Hematopoietic multipotent progenitor cell treated with erythropoietin and hydrocortisone succinate and interleukin-3 and kit ligand, for 15 days (in vitro differentiated cells): ENCODE data around the gene MEX3A.
A peak's percentile ranks its signal among the peaks of the same experiment; 100 is the strongest.

Source experiments
- DNase-seq: peaks from one replicate; pipeline ENCODE4 v3.0.0-alpha.2; 2015; ENCODE audit warnings: low spot score

The MEX3A gene

DNA sequence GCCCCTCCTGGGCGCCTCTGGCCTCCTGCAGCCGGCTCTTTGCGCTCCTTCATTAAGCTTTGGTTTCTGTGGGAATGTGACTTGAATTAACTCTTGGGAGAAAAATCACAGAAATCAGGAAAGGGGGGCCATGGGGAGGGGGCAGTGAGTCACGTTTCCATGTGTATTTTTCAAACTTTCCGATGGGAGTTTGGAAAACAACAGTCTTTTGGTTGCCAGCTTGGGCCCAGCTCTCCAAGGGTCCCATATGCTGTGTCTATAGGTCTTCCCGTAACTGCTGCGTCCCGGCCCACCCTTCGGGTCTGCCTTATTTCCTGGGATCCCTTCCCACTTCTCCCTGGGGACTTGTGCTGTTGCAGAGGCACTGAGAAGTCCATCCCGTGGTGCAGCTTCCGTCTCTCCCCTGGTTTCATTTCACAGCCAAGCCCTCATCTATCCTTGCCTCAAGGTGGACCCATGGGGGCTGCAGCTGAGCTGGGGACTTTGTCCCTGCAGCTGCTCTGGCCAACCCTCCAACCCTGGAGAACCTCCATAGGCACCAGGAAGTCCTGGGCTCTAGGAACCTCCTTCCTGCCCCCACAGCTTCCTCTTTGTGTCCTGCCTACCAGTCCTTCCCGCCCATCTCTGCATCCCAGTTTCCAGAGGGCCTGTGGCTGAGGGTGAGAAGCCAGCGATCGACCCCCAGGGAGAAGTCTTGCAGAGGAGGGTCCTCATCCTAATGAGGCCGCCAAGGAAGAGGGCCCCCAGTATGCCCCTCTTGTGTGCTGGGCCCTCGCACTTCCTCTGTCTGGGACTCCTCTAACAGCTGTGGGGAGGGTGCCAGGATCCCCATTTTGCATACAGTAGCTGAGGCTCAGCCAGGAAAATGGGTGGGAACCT lies 20.6 kb upstream of the MEX3A start:
- no peak for DNase-seq

DNA sequence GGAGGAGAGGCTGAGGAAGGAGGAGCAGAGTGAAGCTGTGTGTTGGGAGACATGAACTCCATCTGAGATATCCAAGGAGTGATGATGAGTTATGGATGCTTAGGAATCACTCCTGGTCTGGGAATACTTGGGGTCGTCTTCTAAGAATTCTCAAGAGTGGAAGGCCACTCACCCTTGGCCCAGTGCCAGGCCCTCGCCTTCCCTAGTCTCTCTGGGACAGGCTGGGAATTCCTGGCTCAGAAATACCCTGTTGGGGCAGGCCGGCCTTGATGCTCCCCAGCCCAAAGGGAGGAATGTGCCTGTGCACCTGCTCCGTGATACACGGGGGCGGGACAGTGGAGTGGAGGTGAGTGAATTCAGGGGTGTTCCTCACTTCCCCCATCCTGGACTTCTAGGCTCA lies 19.6 kb upstream of the MEX3A start:
- no peak for DNase-seq

DNA sequence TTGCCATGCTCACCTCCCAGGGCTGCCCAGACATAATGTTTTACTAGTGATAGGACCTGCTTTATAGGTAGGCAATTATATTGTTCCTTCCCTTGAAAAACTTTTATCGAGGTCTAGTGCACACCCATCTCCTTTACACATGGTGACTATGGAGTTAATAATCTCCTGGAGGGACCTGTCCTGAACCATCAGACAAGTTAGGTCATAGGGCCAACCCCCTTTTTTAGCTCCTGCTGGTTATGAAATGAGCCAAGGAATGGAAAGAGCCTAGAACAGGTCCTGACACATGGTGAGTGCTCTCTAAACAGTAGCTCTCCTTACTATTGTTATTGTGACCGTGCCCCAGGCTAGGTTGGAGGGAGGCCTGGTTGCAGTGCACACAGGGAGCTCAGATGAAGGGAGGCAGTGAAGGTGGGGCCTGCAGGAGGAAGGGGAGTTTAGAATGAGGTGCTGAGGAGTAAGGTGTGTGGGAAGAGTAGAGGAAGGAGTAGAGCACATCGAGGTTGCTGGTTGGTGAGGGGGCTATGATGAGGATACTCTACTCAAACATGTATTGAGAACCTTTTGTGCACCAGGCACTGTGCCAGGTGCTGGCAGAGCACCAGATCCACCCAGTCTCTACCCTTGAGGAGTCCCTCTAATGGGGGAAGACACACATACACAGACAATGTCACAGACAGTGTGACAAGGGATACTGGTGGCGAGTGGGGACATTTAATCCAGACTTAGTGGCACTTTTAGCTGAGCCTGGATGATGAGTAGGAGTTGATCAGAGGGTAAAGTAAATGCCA lies 18.1 kb upstream of the MEX3A start:
- DNase-seq = peak; percentile 60

DNA sequence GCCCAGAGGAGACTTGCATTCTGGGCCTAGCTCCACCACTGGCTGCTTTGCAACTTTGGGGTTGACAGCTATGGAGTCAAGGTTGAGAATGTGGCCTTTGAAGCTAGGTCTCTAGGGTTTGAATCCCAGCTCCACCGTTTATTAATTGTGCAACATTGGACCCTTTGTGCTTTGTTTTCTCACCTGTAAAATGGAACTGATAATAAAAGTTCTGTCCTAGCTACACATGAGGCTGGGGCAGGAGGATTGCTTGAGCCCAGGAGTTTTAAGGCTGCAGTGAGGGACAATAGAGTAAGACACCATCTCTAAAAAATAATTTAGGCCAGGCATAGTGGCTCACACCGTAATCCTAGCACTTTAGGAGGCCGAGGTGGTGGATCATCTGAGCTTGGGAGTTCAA lies 17.0 kb upstream of the MEX3A start:
- no peak for DNase-seq

DNA sequence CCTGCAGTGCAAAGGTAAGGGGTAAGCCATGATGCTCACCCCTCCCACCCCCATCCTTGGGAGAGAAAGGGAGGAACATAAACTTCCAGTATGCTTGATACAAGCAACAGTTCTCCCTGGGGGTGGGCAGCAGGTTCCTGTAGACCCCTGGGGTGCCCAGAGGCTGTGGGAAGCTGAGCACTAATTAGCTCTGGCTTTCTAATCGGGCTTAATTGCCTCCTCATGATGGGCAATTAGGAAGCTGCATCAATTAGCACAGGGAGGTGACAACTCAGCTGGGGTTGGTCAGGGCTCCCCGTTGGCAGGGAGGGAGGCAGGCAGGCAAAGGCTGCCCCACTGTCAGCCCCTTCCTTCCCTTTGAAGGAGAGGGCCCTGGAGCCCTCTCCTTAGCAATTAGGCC lies 16.5 kb upstream of the MEX3A start:
- no peak for DNase-seq

DNA sequence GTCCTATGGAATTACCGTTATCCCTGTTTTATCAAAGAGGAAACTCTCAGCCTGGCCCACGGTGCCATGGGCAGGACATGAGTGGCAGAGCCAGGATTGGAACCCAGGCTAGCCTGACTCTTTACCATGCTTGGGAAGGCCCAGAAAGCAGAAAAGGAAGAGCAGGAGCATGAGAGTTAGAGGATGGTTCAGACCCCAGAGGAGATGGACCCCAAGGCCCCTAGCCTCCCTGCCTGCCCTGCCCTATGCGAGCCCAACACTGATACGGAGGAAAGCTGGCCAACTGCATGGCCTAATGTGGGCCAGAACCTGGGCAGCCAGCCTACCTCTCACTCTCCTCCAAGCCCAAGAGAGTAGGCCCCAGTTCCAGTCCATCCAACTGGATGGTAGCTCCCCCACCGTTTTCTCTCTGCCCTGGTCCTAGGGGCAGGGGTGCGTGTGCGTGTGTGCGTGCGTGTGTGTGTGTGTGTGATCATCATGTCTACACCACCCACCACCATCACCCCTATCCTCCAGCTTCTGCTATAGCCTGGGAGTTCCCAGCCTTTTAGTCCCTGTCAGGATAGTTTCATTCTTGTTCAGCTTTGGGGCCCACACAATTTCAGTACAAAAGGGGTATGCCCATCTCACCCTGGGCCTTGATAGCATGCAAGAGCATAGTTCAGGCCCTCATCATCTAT lies 15.4 kb upstream of the MEX3A start:
- no peak for DNase-seq

DNA sequence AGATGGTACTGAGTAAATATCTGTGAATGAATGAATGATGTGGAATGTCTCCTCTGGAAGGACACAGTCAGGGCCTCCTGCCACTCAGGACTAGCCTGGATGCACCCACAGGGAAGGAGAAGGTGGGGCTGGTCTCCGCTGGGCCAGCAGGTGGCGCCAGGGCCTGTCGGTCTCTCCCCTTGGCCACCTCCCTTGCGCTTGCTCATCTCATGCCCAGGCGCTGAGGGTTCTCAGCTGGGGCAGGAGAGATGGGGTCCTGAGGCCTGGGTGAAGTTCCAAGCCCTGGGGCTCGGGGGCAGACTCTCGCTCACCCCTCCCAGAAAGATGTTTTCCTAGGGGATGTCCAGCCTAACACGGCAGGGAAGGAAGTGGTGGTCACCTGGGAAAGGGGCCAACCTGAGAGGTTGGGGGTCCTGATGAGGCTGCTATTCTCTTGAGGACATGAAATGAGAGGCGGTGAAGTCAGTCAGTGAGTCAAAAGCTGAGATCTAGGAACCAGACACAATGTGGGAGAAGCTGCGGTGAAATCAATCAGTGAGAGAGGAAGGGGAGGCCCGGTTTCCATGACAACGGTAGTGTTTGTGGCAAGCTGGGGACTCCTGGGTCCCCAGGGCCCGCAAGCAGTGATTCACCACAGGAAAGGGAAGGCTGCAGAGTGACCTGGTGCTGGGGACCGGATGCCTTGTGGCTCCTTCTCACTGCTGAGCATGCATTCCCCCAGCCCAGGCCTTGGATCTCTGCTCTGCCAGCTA lies 14.6 kb upstream of the MEX3A start:
- DNase-seq = peak; percentile 87

DNA sequence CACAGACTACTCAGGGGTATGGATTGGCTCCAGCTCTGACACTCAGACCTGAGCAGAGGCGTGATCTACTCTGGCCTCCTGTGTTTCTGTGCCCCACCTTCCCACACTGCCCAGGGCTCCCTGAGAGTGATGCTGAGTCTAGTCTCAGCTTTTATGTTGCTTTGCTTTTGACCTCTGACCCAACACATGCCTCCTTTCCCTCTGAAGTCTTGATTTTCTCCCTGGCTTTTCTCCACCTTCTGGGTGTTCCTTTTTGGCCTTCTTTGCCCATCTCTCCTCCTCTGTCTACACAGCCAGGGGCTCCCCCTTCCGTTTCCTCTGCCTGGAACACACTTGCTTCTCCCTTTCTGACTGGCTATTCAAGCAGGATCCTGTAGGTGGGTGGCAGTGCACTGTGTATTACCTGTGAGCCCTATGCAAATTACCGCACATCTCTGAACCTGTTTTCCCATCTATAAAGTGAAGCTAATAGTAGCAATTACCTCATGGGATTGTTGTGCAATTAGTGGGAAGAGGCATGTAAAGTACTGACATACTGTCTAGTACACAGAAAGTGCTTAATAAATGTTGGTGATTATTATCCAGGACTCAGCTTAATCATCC lies 13.7 kb upstream of the MEX3A start:
- no peak for DNase-seq

DNA sequence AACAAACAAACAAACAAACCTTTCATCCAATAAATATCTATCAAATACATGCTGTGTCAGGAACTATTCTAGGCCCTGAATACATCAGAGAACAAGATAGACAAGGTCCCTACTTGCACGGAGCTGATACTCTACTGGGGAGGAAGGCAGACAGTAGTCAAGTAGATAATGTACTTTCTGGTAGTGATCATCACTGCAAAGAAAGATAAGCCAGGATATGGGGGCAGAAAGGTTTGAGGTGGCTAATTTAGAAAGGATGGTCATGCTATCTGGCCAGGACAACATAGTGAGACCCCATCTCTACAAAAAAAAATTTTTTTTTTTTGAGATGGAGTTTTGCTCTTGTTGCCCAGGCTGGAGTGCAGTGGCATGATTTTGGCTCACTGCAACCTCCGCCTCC lies 9.3 kb upstream of the MEX3A start:
- no peak for DNase-seq

DNA sequence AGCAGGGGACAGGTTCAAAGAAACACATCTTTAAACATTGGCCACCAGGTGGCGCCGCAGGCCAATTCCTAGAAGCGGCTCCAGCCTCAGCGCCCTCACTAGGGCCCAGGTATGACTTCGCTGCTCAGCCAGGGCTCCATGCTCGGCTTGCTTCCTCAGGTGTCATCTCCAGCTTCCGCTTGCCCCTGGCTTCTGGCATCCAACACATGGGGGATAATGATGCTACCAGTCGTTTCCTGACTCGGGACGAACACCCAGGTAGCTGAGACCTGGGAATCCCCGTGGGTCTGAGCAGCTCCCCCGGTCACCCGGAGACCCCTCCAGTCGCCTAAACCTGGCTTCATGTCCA lies 8.5 kb upstream of the MEX3A start:
- peak; percentile 91 for DNase-seq

DNA sequence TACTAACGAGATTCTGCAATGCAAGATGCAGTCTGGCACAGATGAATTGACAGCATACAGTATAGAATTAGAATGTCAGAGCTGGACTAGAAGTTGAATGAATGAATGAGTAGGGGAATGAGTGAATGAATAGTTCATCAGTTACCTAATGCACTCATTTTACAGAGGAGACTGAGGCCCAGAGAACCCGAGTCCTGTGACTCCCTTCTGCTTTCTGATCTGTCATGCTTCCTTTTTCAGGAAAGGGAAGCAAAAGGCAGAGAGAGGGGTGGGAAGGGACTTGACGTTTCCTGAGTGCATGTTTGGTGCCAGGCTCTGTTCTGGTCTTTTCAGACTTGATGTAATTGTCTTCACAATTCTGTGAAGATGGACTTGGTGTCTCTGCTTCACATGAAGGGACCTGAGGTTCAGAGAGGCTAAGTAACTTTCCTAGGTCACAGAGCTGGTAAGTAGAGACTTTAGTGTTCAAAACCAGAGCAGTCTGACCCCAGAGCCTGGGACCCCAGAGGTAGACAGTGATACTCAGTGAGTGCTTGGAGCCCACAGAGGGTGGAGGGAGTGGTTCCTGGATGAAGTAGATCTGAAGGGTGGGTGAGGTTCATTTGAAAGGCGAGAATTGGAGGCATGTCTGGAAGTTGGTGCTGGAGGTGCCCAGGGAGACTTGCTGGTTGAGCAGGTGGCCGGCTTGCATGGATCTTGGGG lies 8.0 kb upstream of the MEX3A start:
- DNase-seq = no peak

DNA sequence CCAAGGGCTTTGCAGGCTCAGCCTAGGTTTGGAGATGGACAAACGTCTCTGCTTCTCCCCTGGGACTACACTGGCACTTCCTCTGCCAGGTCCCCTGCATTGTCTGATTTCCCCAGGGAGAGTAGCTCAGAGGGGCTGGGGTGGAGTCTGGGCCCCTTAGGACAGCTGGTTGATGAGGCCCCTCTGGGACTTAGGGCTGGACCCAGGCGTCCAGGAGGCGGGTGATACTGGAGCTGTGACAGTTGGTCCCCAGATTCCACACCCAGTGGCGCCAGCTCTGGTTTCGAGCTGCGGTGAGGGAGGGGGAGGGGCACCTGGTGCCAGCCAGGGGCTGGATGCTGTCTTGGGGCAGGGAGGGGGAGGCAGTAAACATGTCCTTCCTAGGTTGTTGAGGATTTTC lies 7.4 kb upstream of the MEX3A start:
- DNase-seq = no peak

DNA sequence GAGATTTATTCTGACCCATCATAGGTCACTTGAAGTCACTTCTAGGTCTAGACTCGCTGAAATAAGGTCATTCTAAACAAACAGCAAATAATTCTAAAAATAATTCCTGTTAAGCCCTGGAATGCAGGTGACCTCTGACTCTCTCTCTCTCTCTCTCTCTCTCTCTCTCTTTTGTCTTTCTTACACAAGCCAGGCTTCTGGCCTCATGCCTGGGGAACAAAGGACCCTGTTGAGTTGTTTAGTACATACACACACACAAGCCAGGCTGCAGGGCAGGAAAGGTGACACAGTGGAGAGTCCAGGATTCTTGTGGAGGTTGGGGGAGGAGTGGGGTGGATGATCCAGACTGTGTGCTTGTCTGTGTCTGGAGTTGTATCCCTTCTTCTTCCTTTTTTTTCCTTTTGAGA lies 4.0 kb upstream of the MEX3A start:
- no peak for DNase-seq

DNA sequence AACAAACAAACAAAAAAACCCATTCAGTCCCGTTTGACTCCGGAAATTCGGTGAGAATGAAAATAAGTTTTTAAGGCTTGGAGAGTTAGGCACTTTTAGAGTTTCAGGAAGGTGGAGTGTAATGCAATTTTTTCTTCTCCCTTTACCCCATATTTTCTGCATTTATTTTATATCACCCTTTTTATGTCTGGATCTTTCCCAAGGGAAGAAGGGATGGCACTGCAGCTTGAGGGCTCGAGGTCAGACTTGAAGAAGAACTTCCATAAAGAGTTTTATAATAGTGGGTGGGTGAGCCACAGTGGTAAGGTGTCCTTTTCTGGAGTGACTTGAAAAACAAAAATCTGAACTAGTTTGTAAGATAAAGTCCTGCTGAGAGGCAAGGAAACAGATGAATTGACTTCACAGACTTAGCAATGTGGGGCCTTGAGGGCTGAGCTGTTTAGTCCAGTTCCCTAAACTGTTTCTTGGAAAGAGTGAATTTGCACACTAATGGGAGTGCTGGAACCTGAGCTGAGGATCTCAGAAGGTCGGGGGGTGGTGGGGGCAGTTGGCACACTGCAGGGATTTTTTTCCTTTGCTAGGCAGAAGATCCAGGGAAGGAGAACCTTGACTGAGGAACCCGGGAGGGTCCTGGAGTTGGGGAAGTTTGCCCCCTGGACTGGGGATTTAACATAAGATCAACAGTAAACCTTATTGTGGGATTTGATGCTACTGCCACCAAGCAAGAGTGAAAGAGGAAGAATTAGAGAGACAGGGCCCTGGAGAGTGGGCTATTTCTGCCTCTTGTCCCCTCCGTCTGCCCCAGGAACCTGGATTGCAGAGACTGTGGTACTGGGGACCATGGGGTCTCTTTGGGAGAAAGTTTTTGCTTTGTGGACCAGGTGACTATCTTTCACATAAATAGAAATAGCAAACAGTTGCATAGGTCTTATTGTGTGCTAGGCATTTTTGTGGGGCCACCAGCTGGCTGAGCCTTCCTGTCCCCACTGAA lies 1.8 kb upstream of the MEX3A start:
- no peak for DNase-seq

DNA sequence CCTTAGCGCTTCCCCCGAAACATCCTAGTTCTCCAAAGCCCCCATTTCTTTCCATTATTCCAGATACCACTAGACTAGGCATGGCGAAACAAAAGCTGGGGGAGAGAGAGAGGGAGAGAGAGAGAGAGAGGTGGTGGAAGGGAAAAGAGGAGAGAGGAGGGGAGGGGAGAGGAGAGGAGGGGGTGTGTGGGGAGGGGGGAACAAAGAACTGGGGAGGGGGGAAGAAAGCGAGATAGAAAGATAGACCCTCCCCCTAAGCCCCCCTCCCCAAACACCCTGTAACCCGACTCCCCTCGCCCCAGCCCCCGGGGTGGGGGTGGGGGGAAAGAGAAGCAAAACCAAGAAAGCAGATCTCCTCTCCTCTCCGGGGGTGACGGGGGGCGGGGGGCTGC lies 352 bp downstream of the MEX3A start:
- no peak for DNase-seq

DNA sequence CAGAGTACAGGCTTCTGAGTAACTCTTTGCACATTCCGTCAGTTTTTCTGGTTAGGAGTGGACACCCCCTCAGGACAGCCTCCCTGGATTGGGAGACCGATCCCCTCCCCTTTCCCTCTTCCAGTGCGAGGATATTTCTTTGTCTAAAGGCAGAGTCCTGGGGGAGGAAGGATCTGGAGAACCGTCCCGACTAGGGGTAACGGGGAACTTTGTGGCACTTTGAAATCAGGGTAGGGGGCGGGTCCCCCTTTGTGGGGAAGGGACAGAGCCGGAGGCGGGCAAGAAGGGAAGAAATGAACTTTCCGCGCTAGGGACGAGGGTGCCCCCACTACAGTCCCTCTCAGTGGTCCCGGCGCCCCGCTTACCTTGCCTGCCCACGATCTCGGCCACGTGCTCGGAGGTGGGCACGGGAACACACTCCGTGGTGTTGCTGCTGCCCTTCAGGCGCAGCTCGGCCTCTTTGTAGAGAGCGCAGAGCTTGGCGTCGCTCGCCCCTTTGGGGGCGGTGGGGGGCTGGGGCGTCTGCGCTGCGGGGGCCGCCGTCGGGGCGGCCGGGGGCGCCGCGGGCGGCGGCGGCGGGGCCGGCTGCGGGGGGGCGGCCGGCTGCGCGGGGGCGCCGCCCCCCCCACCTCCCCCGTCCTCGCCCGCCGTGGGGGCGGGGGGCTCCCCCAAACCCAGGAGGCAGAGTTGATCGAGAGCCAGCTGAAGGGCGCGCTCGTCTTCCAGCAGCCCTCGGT lies 917 bp downstream of the MEX3A start:
- DNase-seq = no peak

DNA sequence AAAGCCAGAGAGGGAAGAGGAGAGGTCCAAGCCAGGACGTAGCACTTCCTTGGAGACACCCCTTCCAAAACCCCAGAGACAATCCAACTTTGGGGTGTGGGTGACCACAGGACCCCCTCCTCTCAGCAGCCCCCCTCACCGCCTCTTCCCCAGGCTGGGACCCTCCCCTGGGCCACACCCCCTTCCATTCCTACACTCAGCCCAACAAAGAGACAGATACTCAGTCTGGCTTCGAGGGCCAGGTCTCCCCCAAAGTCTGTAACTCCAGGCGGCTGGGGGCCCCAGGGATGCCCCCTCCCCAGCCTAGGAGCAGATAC lies 1.4 kb downstream of the MEX3A start:
- no peak for DNase-seq

DNA sequence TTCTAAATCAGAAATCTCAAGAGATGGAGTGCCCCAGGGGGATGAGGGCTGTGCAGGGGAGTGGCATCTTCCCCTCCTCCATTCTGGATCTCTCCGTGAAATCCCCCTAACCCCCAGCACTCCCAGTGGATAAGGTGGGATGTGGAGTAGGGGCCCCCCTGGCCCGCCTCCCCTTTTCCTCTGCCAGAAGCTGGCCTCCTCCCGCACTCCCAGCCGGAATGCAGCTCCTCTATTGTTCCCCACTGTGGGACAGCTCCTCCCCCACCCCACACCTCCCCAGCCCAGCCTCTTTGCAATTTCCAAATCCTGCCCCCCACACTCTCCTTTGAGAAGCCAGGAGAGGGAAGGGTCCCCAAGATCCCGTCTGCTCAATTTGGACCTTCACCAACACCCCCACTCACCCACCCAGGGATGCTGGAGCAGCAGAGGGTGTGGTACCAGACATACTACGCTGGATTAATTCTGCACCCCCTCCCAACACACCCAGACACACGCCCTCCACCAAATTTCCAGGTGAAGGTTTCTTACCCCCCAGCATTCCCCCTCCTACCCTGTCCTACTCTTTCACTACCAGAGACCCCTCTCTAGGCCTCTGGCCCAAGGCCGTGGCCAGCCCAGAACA lies 1.9 kb downstream of the MEX3A start:
- no peak for DNase-seq

DNA sequence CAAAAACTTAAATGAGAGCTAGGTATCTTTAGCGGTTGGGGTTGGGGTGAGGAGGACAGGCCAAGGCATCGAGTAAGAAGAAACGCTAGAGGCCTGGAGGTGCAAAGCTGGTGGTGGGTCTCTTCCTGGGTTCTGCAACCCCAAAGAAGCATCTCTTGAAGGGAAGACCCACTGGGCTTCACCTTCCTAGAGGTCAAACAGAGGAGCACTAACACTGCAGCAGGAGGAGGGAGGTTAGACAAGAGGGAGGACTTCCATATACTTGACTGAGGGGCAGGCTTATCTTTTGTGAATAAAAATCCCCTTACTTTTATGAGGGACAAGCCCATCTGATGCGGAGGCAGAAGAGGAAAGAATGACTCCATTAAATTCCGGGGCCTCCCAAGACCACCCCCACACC lies 2.5 kb downstream of the MEX3A start:
- no peak for DNase-seq
